Measurements from ENCODE around the gene RAI2.

The RAI2 gene

GRCh38 chrX:17830211-17830610 lies 30.9 kb downstream of the RAI2 start:
- Histone ChIP-seq H2AFZ (ENCODE audit: low read depth, low read length) (no peak overlapping the region), H3K36me3 (replicated peaks; ENCODE audit: low read depth, low read length) (no peaks in the 10 kb centered on the region), H3K4me1 (ENCODE audit: low read length) (no peaks in the 10 kb centered on the region), H3K9me3 (ENCODE audit: insufficient read depth, low read length) (no peaks in the 10 kb centered on the region), H3K4me3 (ENCODE audit: low read length) (no peak overlapping the region), H4K20me1 (ENCODE audit: insufficient read depth, low read length) (no peaks in the 10 kb centered on the region), H3K79me2 (ENCODE audit: low read length) (no peaks in the 10 kb centered on the region), H3K4me2 (ENCODE audit: low read length) (no peak overlapping the region), H3K27me3 (ENCODE audit: low read depth, low read length) (no peaks in the 10 kb centered on the region), H3K9ac (ENCODE audit: low read length) (no peak overlapping the region), H3K27ac (ENCODE audit: low read length) (no peak overlapping the region)
- TF ChIP-seq CTCF (IDR thresholded peaks at IDR 0.05; ENCODE audit: low read depth, low read length) (no peak), EZH2phosphoT487 (IDR thresholded peaks at IDR 0.05; ENCODE audit: low read depth) (no peak)

GRCh38 chrX:17829566-17829965 lies 31.5 kb downstream of the RAI2 start:
- Histone ChIP-seq H3K79me2 (ENCODE audit: low read length) (no peaks in the 10 kb centered on the region), H2AFZ (ENCODE audit: low read depth, low read length) (no peak overlapping the region), H3K4me3 (ENCODE audit: low read length) (no peak overlapping the region), H3K4me2 (ENCODE audit: low read length) (no peak overlapping the region), H3K9me3 (ENCODE audit: insufficient read depth, low read length) (no peaks in the 10 kb centered on the region), H3K9ac (ENCODE audit: low read length) (no peak overlapping the region), H3K27me3 (ENCODE audit: low read depth, low read length) (no peaks in the 10 kb centered on the region), H3K27ac (ENCODE audit: low read length) (no peak overlapping the region), H4K20me1 (ENCODE audit: insufficient read depth, low read length) (no peaks in the 10 kb centered on the region), H3K36me3 (replicated peaks; ENCODE audit: low read depth, low read length) (no peaks in the 10 kb centered on the region), H3K4me1 (ENCODE audit: low read length) (no peaks in the 10 kb centered on the region)
- no peak for TF ChIP-seq EZH2phosphoT487 (IDR thresholded peaks at IDR 0.05; ENCODE audit: low read depth)
- TF ChIP-seq CTCF (IDR thresholded peaks at IDR 0.05; ENCODE audit: low read depth, low read length): no peak

GRCh38 chrX:17828171-17828570 lies 32.9 kb downstream of the RAI2 start:
- Histone ChIP-seq H4K20me1 (ENCODE audit: insufficient read depth, low read length) (no peaks in the 10 kb centered on the region), H3K9ac (ENCODE audit: low read length) (no peak overlapping the region), H3K4me3 (ENCODE audit: low read length) (no peak overlapping the region), H2AFZ (ENCODE audit: low read depth, low read length) (no peak overlapping the region), H3K9me3 (ENCODE audit: insufficient read depth, low read length) (no peaks in the 10 kb centered on the region), H3K27me3 (ENCODE audit: low read depth, low read length) (no peaks in the 10 kb centered on the region), H3K4me2 (ENCODE audit: low read length) (no peak overlapping the region), H3K79me2 (ENCODE audit: low read length) (no peaks in the 10 kb centered on the region), H3K4me1 (ENCODE audit: low read length) (no peaks in the 10 kb centered on the region), H3K36me3 (replicated peaks; ENCODE audit: low read depth, low read length) (no peaks in the 10 kb centered on the region), H3K27ac (ENCODE audit: low read length) (no peak overlapping the region)
- TF ChIP-seq CTCF (IDR thresholded peaks at IDR 0.05; ENCODE audit: low read depth, low read length) (no peak), EZH2phosphoT487 (IDR thresholded peaks at IDR 0.05; ENCODE audit: low read depth) (no peak)

DNA sequence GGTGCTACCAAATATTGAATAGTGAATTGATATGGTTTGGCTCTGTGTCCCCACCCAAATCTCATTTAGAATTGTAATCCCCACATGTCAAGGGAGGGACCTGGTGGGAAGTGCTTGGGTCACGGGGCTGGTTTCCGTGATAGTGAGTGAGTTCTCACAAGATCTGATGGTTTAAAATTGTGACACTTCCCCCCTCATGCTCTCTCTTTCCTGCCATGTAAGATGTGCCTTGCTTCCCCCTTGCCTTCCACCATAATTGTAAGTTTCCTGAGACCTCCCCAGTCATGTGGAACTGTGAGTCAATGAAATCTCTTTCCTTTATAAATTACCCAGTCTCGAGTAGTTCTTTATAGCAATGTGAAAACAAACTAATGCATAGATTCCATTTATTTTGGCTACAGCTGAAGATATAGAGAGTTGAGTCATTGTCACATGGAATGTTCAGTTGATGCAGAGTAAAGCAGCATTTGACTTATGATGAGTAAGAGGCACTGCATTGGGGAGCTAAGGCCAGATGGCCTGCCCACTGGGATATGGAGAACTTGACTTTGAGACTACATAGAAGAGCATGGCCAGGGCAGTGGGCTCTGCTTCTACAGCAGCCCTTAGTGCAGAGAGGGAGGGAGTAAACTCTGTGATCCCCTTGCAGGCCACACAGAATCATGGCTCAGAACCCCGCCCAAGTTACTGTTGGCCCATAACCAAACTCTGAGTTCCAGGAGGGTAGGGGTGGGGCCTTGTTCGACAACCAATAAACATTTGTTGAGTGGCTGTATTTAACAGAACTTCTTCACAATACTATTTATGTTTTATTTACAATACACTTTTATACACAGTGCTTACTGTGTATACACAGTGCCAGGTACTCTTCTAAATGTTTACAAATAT lies 34.2 kb downstream of the RAI2 start:
- Histone ChIP-seq H3K9ac (ENCODE audit: low read length) (no peak overlapping the region), H3K9me3 (ENCODE audit: insufficient read depth, low read length) (no peaks in the 10 kb centered on the region), H3K27me3 (ENCODE audit: low read depth, low read length) (no peaks in the 10 kb centered on the region), H3K79me2 (ENCODE audit: low read length) (no peaks in the 10 kb centered on the region), H3K36me3 (replicated peaks; ENCODE audit: low read depth, low read length) (no peaks in the 10 kb centered on the region), H2AFZ (ENCODE audit: low read depth, low read length) (no peak overlapping the region), H4K20me1 (ENCODE audit: insufficient read depth, low read length) (no peaks in the 10 kb centered on the region), H3K4me1 (ENCODE audit: low read length) (no peaks in the 10 kb centered on the region), H3K4me2 (ENCODE audit: low read length) (no peak overlapping the region), H3K4me3 (ENCODE audit: low read length) (no peak overlapping the region), H3K27ac (ENCODE audit: low read length) (no peak overlapping the region)
- TF ChIP-seq EZH2phosphoT487 (IDR thresholded peaks at IDR 0.05; ENCODE audit: low read depth): no peak
- no peak for TF ChIP-seq CTCF (IDR thresholded peaks at IDR 0.05; ENCODE audit: low read depth, low read length)
